GM06990 (cell line): ENCODE data around the gene DDX20.

Source experiments
- DNase-seq: peaks from one replicate; pipeline ENCODE4 v3.0.0-alpha.2; 2011; ENCODE audit not compliant: insufficient read length; ENCODE audit errors: extremely low read depth
- H3K27me3 ChIP-seq: replicated peaks from 2 replicates; pipeline ENCODE4 v1.6.0; 2011; ENCODE audit warnings: low read length; ENCODE audit not compliant: control insufficient read depth, insufficient read depth
- H3K36me3 ChIP-seq: 2 replicates; pipeline ENCODE4 v1.5.1; 2011; ENCODE audit warnings: low read length; ENCODE audit not compliant: control insufficient read depth, insufficient read depth
- H3K4me3 ChIP-seq: replicated peaks from 2 replicates; pipeline ENCODE4 v1.5.1; 2011; ENCODE audit warnings: low read depth, mild to moderate bottlenecking, control low read depth, low read length
- TF ChIP-seq, protein P1 (sequence below): IDR thresholded peaks from 2 replicates; pipeline ENCODE4 v1.5.1; 2011; ENCODE audit warnings: low read length, control low read depth, mild to moderate bottlenecking, inconsistent platforms; ENCODE audit not compliant: insufficient read depth, poor library complexity, severe bottlenecking

DDX20 gene

DNA sequence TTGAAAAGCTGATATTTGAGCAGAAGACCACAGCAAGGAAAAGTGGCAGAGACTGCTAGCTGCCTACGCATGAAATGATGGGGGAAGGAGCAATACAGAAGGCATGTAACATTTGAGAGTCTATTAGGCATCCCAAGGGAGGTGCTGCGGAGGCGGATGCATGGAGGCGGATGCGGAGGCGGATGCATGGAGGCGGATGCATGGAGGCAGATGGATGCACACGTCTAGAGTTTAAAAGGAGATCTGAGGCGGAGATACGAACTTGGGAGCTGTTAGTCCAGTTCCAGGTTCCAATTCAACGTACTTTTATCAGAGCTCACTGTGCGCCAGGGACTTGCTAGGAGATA, 744 bp upstream of the DDX20 start:
- Histone ChIP-seq H3K27me3 (no peaks in the 10 kb centered on the region), H3K36me3 (no peaks in the 10 kb centered on the region), H3K4me3 (peak overlapping the region; percentile 77)
- DNase-seq: no peak
- TF ChIP-seq, protein P1, sequence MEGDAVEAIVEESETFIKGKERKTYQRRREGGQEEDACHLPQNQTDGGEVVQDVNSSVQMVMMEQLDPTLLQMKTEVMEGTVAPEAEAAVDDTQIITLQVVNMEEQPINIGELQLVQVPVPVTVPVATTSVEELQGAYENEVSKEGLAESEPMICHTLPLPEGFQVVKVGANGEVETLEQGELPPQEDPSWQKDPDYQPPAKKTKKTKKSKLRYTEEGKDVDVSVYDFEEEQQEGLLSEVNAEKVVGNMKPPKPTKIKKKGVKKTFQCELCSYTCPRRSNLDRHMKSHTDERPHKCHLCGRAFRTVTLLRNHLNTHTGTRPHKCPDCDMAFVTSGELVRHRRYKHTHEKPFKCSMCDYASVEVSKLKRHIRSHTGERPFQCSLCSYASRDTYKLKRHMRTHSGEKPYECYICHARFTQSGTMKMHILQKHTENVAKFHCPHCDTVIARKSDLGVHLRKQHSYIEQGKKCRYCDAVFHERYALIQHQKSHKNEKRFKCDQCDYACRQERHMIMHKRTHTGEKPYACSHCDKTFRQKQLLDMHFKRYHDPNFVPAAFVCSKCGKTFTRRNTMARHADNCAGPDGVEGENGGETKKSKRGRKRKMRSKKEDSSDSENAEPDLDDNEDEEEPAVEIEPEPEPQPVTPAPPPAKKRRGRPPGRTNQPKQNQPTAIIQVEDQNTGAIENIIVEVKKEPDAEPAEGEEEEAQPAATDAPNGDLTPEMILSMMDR: no peak

- no peak for DNase-seq
- Histone ChIP-seq H3K36me3 (no peaks in the 10 kb centered on the region), H3K4me3 (peak overlapping the region; percentile 77), H3K27me3 (no peaks in the 10 kb centered on the region)
- TF ChIP-seq, protein P1: no peak
Observed at GRCh38 chr1:111756124-111756513, 418 bp downstream of the DDX20 start.

- H3K4me3 ChIP-seq: no peak overlapping the region
- TF ChIP-seq, protein P1: peak; percentile 7
- DNase-seq: no peak
- H3K27me3 ChIP-seq: no peaks in the 10 kb centered on the region
- H3K36me3 ChIP-seq: 0 out of 2 replicates have a peak, but pooled peaks cover 2% of the 10 kb centered on the region
Observed at GRCh38 chr1:111758373-111758772, 2.7 kb downstream of the DDX20 start.

GRCh38 chr1:111761717-111762116, 6.0 kb downstream of the DDX20 start:
- H3K36me3 ChIP-seq: peaks cover 10% of the 10 kb centered on the region
- TF ChIP-seq, protein P1: no peak
- DNase-seq: no peak
- H3K4me3 ChIP-seq: no peak overlapping the region
- no peaks in the 10 kb centered on the region for H3K27me3 ChIP-seq

GRCh38 chr1:111762332-111762731, 6.6 kb downstream of the DDX20 start:
- Histone ChIP-seq H3K4me3 (no peak overlapping the region), H3K36me3 (peaks cover 10% of the 10 kb centered on the region), H3K27me3 (no peaks in the 10 kb centered on the region)
- no peak for DNase-seq
- TF ChIP-seq, protein P1: no peak

- no peak for DNase-seq
- TF ChIP-seq, protein P1: no peak
- no peak overlapping the region for H3K4me3 ChIP-seq
- H3K36me3 ChIP-seq: peaks cover 9% of the 10 kb centered on the region
- no peaks in the 10 kb centered on the region for H3K27me3 ChIP-seq
Observed at GRCh38 chr1:111768023-111768422, 12.3 kb downstream of the DDX20 start.
